WI38 (cell line): ENCODE results near the gene METTL17.
"Not testable (repeated sequence)": the region's sequence is repeated elsewhere in the genome, so short reads cannot be mapped to it uniquely, and the experiment has no call there.

ENCODE experiments used
- H3K4me3 ChIP-seq: 2 replicates; pipeline ENCODE4 v1.5.1; 2011; ENCODE audit warnings: low read depth, mild to moderate bottlenecking, control low read depth, low read length
- CTCF ChIP-seq: IDR thresholded peaks from 2 replicates; pipeline ENCODE4 v1.5.1; 2012; ENCODE audit warnings: low read depth, mild to moderate bottlenecking, control low read depth, low read length

Gene METTL17

GRCh38 chr14:21037156-21037555, 47.4 kb downstream of the METTL17 start:
- no peak for TF ChIP-seq CTCF
- H3K4me3 ChIP-seq = no peak overlapping the region

- TF ChIP-seq CTCF = no peak
- H3K4me3 ChIP-seq = no peak overlapping the region
Measured at GRCh38 chr14:21038441-21039422, 49.0 kb downstream of the METTL17 start.

GRCh38 chr14:21039585-21040369, 50.0 kb downstream of the METTL17 start:
- TF ChIP-seq CTCF = peak; percentile 34
- no peak overlapping the region for H3K4me3 ChIP-seq

GRCh38 chr14:21040370-21040925, 50.7 kb downstream of the METTL17 start:
- no peak for TF ChIP-seq CTCF
- H3K4me3 ChIP-seq = no peak overlapping the region

GRCh38 chr14:21040941-21041340, 51.2 kb downstream of the METTL17 start:
- H3K4me3 ChIP-seq = not testable (repeated sequence)

- H3K4me3 ChIP-seq = no peak within 1 kb of the TSS
- TF ChIP-seq CTCF = no peak
Measured at GRCh38 chr14:21041676-21042433, 52.1 kb downstream of the METTL17 start, which contains the start of gene RNASE7. Gene RNASE7, plus strand, starts transcription at chr14:21042362. Its CDS starts 631 bp downstream, at chr14:21042993.

GRCh38 chr14:21042918-21043317, 53.1 kb downstream of the METTL17 start:
- H3K4me3 ChIP-seq = no peak overlapping the region
- TF ChIP-seq CTCF = no peak
